B cell (primary cell): ENCODE measurements around the gene NRP1.
"Not testable (repeated sequence)": the region's sequence is repeated elsewhere in the genome, so short reads cannot be mapped to it uniquely, and the experiment has no call there.

Experiments used
- CTCF ChIP-seq: fragments of 200-600 bp; IDR thresholded peaks from one replicate; pipeline ENCODE4 v1.8.0; 2022; ENCODE audit warnings: antibody characterized with exemption, mild to moderate bottlenecking
- EZH2 ChIP-seq: IDR thresholded peaks from 2 replicates; pipeline ENCODE4 v1.6.1; 2012; ENCODE audit warnings: borderline replicate concordance, low read depth, mild to moderate bottlenecking, moderate library complexity, low read length; ENCODE audit not compliant: insufficient read depth, poor library complexity, severe bottlenecking

GRCh38 chr10:33384201-33384600 lies 49.7 kb upstream of the NRP1 start:
- not testable (repeated sequence) for TF ChIP-seq EZH2, CTCF
